Activated CD8-positive, alpha-beta T cell treated with anti-CD3 and anti-CD28 coated beads for 36 hours (primary cell): Measurements from ENCODE around the gene MAP3K9. TPM values are rescaled to one million over a fixed set of nuclear protein-coding genes. Genes with fewer than 3 reads are reported as not detected.

Source experiments
- ATAC-seq: fragments of 200-7000 bp; cut with Tn5 transposase; one replicate; pipeline ENCODE4 v1.10.0; 2021; ENCODE audit warnings: mild to moderate bottlenecking, moderate library complexity
- CTCF ChIA-PET: fragments of 350-600 bp; sonication (Branson Sonifier 250); formaldehyde crosslinking; loops from one replicate; lab custom pipeline; 2021; ENCODE audit warnings: antibody characterized with exemption; lab: Charles Lee
- POLR2A ChIA-PET: fragments of 350-600 bp; sonication (Branson Sonifier 250); formaldehyde crosslinking; loops from one replicate; lab custom pipeline; 2021; ENCODE audit warnings: antibody characterized with exemption; lab: Charles Lee
- DNase-seq: peaks from one replicate; pipeline ENCODE4 v3.0.0-alpha.2; 2020
- H3K27ac Mint-ChIP-seq: one replicate; pipeline ENCODE4 v1.8.0; 2021; ENCODE audit warnings: mild to moderate bottlenecking, mixed read lengths
- H3K27me3 Mint-ChIP-seq: one replicate; pipeline ENCODE4 v1.8.0; 2021; ENCODE audit warnings: mixed read lengths
- H3K36me3 Mint-ChIP-seq: one replicate; pipeline ENCODE4 v1.8.0; 2021; ENCODE audit warnings: low read depth, mixed read lengths
- H3K4me1 Mint-ChIP-seq: one replicate; pipeline ENCODE4 v1.8.0; 2021; ENCODE audit warnings: low read depth, mixed read lengths
- H3K4me3 Mint-ChIP-seq: one replicate; pipeline ENCODE4 v1.8.0; 2021; ENCODE audit warnings: mild to moderate bottlenecking, moderate library complexity, mixed read lengths
- H3K9me3 Mint-ChIP-seq: one replicate; pipeline ENCODE4 v1.8.0; 2021; ENCODE audit warnings: mixed read lengths
- intact Hi-C: fragments of 100-400 bp; cut with micrococcal nuclease; formaldehyde crosslinking; loops from one replicate; pipeline ENCODE4 v1.10.0; 2022
- total RNA-seq, 2 experiments: library from RNA; stranded (reverse); gene quantifications; one replicate each; pipeline ENCODE4 v1.2.3, GENCODE V29; 2021
- TF ChIP-seq, protein P1 (sequence below): fragments of 200-600 bp; IDR thresholded peaks from one replicate; pipeline ENCODE4 v1.8.0; 2022; ENCODE audit warnings: antibody characterized with exemption, mild to moderate bottlenecking

The MAP3K9 gene
- total RNA-seq, 2 experiments from 2014 or later, result 8.0 to 9.6 TPM

GRCh38 chr14:70709726-70710382 is 99.5 kb downstream of the MAP3K9 start:
- H3K4me3 Mint-ChIP-seq, result no peak overlapping the region
- H3K9me3 Mint-ChIP-seq, result no peaks in the 10 kb centered on the region
- H3K4me1 Mint-ChIP-seq, result peaks cover 8% of the 10 kb centered on the region
- intact Hi-C loops, result loop anchor here (10.0 kb wide), 1 partner anchor 105 kb away; no protein-coding TSS in a partner anchor
- TF ChIP-seq, protein P1, sequence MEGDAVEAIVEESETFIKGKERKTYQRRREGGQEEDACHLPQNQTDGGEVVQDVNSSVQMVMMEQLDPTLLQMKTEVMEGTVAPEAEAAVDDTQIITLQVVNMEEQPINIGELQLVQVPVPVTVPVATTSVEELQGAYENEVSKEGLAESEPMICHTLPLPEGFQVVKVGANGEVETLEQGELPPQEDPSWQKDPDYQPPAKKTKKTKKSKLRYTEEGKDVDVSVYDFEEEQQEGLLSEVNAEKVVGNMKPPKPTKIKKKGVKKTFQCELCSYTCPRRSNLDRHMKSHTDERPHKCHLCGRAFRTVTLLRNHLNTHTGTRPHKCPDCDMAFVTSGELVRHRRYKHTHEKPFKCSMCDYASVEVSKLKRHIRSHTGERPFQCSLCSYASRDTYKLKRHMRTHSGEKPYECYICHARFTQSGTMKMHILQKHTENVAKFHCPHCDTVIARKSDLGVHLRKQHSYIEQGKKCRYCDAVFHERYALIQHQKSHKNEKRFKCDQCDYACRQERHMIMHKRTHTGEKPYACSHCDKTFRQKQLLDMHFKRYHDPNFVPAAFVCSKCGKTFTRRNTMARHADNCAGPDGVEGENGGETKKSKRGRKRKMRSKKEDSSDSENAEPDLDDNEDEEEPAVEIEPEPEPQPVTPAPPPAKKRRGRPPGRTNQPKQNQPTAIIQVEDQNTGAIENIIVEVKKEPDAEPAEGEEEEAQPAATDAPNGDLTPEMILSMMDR, result no peak
- DNase-seq (no peak), ATAC-seq (no peak)
- CTCF ChIA-PET, result interaction anchor here (1.2 to 2.1 kb wide), 2 partner anchors 108 kb away, joined by 3 to 7 read pairs; no protein-coding TSS in a partner anchor
- POLR2A ChIA-PET, result interaction anchor here (1.1 kb wide), 1 partner anchor 14 kb away, joined by 3 read pairs; no protein-coding TSS in a partner anchor
- H3K27ac Mint-ChIP-seq, result no peak overlapping the region
- H3K27me3 Mint-ChIP-seq, result no peaks in the 10 kb centered on the region
- no peaks in the 10 kb centered on the region for H3K36me3 Mint-ChIP-seq

- intact Hi-C loops, result no loop called here
- ChIA-PET POLR2A (interaction anchor here (1.1 kb wide), 1 partner anchor 13 kb away, joined by 3 read pairs; no protein-coding TSS in a partner anchor), CTCF (interaction anchor here (0.9 to 2.1 kb wide), 5 partner anchors 27 to 112 kb away, joined by 3 to 7 read pairs (median 3); no protein-coding TSS in a partner anchor)
- no peaks in the 10 kb centered on the region for H3K36me3 Mint-ChIP-seq
- DNase-seq (no peak), ATAC-seq (no peak)
- TF ChIP-seq, protein P1, result no peak
- H3K4me1 Mint-ChIP-seq, result peaks cover 7% of the 10 kb centered on the region
- H3K4me3 Mint-ChIP-seq, result no peak overlapping the region
- no peaks in the 10 kb centered on the region for H3K27me3 Mint-ChIP-seq
- H3K27ac Mint-ChIP-seq, result no peak overlapping the region
- no peaks in the 10 kb centered on the region for H3K9me3 Mint-ChIP-seq
Measured at GRCh38 chr14:70708717-70709570, 100.4 kb downstream of the MAP3K9 start.

DNA sequence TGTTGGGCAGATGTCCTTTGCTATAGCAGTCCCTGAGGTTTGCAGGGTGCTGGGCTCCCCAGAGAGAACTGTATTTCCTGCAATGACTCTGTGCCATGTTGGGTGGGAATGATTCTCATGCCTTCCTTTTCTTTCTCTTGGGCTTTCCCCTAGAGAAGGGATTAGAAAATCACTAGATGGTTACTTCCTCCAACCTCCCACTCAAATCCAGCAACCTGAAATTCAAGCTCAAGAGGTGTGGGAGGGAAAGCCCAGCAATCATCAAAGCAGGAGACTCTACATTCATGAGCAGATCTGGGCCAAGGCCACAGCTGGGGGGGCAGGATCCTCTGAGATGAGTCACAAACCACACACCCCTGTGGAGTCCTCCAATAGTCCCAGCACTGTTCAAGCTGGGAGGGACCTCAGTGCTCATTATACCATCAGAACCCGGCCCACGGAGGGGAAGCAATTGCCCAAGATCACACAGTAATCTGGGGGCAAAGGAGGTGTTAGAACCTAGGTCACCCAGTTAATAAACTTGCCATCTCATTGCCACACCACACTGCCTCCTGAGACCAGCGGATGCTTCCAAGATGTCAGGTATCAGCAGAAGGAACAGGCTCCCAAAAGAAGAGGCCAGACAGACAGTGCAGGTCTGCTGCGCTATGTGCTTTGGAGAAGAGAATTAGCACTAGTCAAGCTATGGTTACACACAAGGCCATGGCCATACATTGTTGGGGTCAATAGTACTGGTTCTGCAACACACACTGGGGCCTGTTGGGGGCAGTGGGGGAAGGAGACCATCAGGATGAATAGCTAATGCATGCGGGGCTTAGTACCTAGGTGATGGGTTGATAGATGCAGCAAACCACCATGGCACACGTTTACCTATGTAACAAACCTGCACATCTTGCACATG is 101.9 kb downstream of the MAP3K9 start:
- no peaks in the 10 kb centered on the region for H3K36me3 Mint-ChIP-seq
- H3K27ac Mint-ChIP-seq, result no peak overlapping the region
- CTCF ChIA-PET, result interaction anchor here (1.0 to 2.1 kb wide), 5 partner anchors 16 to 110 kb away, joined by 3 to 7 read pairs (median 3); partner anchors contain the start of gene TTC9
- POLR2A ChIA-PET, result interaction anchor here (0.5 to 0.8 kb wide), 3 partner anchors 19 to 55 kb away, joined by 3 to 4 read pairs (median 4); no protein-coding TSS in a partner anchor
- H3K4me3 Mint-ChIP-seq, result no peak overlapping the region
- intact Hi-C loops, result no loop called here
- no peaks in the 10 kb centered on the region for H3K27me3 Mint-ChIP-seq
- ATAC-seq (peak; percentile 77), DNase-seq (peak; percentile 39)
- H3K4me1 Mint-ChIP-seq, result peaks cover 6% of the 10 kb centered on the region
- no peaks in the 10 kb centered on the region for H3K9me3 Mint-ChIP-seq
- TF ChIP-seq, protein P1, result no peak

- intact Hi-C loops, result no loop called here
- CTCF ChIA-PET, result no interaction called here
Measured at GRCh38 chr14:70706177-70706576, 103.1 kb downstream of the MAP3K9 start.

More at GRCh38 chr14:70706177-70706576, 103.1 kb downstream of the MAP3K9 start:
- no peaks in the 10 kb centered on the region for H3K9me3 Mint-ChIP-seq
- peaks cover 6% of the 10 kb centered on the region for H3K4me1 Mint-ChIP-seq
- no peak overlapping the region for H3K27ac Mint-ChIP-seq
- no peak for DNase-seq
- TF ChIP-seq, protein P1, result no peak
- POLR2A ChIA-PET, result interaction anchor here (1.0 kb wide), 1 partner anchor 61 kb away, joined by 3 read pairs; no protein-coding TSS in a partner anchor
- no peak overlapping the region for H3K4me3 Mint-ChIP-seq
- no peaks in the 10 kb centered on the region for H3K27me3 Mint-ChIP-seq
- no peaks in the 10 kb centered on the region for H3K36me3 Mint-ChIP-seq
- ATAC-seq, result no peak
